IPS-15b (cell line): ENCODE data around the gene NMT1.
A peak's percentile ranks its signal among the peaks of the same experiment; 100 is the strongest.

ENCODE experiments used
- H3K27me3 ChIP-seq: one replicate; pipeline ENCODE4 v1.6.1; 2013; ENCODE audit warnings: low read length; ENCODE audit not compliant: control insufficient read depth, insufficient read depth
- H3K36me3 ChIP-seq: one replicate; pipeline ENCODE4 v1.6.1; 2013; ENCODE audit warnings: low read length; ENCODE audit not compliant: control insufficient read depth, insufficient read depth
- H3K4me1 ChIP-seq: one replicate; pipeline ENCODE4 v1.6.1; 2013; ENCODE audit warnings: mild to moderate bottlenecking, low read length; ENCODE audit not compliant: control insufficient read depth, insufficient read depth
- H3K4me3 ChIP-seq: one replicate; pipeline ENCODE4 v1.5.1; 2013; ENCODE audit warnings: low read depth, low read length
- H3K9ac ChIP-seq: one replicate; pipeline ENCODE4 v1.6.1; 2013; ENCODE audit warnings: low read depth, mild to moderate bottlenecking, low read length
- H3K9me3 ChIP-seq: one replicate; pipeline ENCODE4 v1.6.1; 2013; ENCODE audit warnings: mild to moderate bottlenecking, low read length; ENCODE audit not compliant: control insufficient read depth, insufficient read depth

Gene NMT1

GRCh38 chr17:45060797-45061605, at the start of gene NMT1:
TSS of gene NMT1 (plus strand) at chr17:45061317. CDS start at chr17:45061330, 13 bp downstream.
- H3K4me3 ChIP-seq, result peak within 1 kb of the TSS; percentile 98
- no peaks in the 10 kb centered on the region for H3K27me3 ChIP-seq
- H3K4me1 ChIP-seq, result peaks cover 2% of the 10 kb centered on the region
- H3K9ac ChIP-seq, result peak within 1 kb of the TSS; percentile 82
- no peaks in the 10 kb centered on the region for H3K9me3 ChIP-seq
- no peaks in the 10 kb centered on the region for H3K36me3 ChIP-seq

DNA sequence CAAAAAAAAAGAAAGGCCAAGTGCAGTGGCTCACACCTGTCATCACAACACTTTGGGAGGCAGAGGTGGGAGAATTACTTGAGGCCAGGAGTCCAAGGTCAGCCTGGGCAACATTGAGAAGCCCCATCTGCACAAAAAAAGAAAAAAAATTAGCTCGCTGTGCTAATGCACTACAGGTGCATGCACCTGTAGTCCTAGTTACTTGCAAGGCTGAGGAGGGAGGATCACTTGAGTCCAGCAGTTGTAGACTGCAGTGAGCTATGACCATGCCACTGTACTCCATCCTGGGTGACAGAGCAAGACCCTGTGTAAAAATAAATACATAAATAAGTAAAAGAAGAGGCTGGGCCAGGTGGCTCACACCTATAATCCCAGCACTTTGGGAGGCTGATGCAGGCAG, 49.4 kb upstream of the NMT1 start:
- Histone ChIP-seq H3K27me3 (no peaks in the 10 kb centered on the region), H3K9me3 (no peaks in the 10 kb centered on the region), H3K4me1 (peaks cover 3% of the 10 kb centered on the region), H3K9ac (no peak overlapping the region), H3K36me3 (no peaks in the 10 kb centered on the region), H3K4me3 (no peak overlapping the region)

DNA sequence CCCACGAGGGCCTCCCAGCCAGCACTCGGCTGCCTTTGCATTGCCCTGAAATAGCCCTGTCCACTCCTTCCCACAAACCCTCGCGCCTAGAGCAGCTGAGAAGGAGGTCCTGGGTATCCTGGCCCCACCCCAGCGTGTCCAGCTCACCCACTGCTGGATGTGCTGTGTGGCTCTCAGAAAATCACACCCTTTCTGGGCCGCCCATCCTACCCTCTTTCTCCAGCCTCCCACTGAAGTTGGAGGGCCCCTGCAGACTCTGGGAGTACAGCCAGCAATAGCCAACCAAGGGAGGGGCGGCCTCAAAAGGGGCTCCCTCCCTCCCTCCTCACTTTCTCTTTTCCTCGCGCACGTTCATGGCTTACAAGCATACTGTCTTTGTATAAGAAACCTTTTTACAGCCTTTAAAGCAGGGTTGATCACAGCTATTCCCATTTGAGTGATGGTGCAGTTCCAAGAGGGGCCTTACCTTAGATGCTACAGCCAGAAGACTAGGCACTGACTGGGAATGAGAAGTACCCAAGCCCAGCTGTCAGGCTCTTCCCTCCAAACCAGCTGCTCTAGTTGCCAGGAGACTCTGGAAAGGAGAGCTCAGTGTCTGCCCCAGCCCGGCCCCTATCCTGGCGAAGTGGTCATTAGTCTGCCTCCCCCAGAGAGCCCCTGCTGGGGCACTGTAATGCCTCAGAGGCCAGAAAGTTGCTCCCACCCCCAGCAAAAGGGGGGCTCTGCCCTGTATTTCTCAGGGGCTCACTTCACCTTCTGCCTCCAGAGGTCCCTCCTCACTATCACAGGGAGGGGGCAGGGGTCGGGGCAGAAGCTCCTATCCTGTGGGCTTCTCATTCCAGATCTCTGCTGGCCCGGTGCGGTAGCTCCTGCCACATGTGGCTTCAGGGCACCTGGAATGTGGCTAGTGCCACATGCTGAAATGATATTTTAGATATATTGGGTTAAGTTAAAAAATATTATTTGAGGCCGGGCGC, 47.8 kb upstream of the NMT1 start:
- H3K36me3 ChIP-seq, result no peaks in the 10 kb centered on the region
- H3K9ac ChIP-seq, result no peak overlapping the region
- no peak overlapping the region for H3K4me3 ChIP-seq
- H3K27me3 ChIP-seq, result peaks cover 6% of the 10 kb centered on the region
- H3K9me3 ChIP-seq, result no peaks in the 10 kb centered on the region
- H3K4me1 ChIP-seq, result no peaks in the 10 kb centered on the region

DNA sequence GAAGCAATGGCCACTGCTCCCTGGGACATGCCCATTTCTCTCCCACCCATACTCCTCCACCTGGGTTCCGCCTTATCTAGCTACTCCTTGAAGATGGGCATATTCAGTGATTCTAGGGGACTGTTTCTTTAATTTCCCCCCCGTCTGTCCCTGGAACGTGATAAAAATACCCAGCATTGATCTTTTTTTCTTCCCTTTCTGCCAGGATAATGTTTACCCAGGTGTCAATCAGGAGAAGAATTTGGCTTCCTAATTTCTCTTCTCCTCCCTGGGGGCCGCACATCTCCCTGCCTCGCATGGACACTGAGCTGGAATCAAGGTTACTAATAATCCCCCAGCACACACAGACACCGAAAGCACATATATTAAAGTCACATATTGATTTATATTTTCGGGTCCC, 44.9 kb upstream of the NMT1 start:
- Histone ChIP-seq H3K36me3 (no peaks in the 10 kb centered on the region), H3K9ac (no peak overlapping the region), H3K4me1 (peaks cover 7% of the 10 kb centered on the region), H3K4me3 (no peak overlapping the region), H3K9me3 (no peaks in the 10 kb centered on the region), H3K27me3 (peaks cover 31% of the 10 kb centered on the region)

DNA sequence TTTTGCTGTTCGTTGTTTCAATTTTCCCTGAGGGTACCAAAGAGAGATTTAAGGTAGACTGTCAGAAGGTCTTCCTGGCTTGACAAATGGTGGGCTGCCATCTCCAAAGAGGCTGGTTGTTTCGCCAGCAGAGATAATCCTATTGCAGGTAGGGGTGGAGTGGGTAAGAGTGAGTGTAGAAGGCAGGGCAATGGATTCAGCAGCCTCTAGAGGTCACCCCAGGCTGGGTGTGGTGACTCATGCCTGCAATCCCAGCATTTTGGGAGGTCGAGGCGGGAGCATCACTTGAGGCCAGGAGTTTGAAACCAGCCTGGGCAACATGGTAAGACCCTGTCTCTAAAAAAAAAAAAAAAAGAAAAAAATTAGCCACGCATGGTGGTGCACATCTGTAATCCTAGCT, 44.3 kb upstream of the NMT1 start:
- H3K9ac ChIP-seq, result no peak overlapping the region
- peaks cover 11% of the 10 kb centered on the region for H3K4me1 ChIP-seq
- H3K36me3 ChIP-seq, result no peaks in the 10 kb centered on the region
- no peak overlapping the region for H3K4me3 ChIP-seq
- H3K9me3 ChIP-seq, result no peaks in the 10 kb centered on the region
- peaks cover 36% of the 10 kb centered on the region for H3K27me3 ChIP-seq

- Histone ChIP-seq H3K4me3 (peak overlapping the region; percentile 49), H3K36me3 (no peaks in the 10 kb centered on the region), H3K27me3 (peaks cover 38% of the 10 kb centered on the region), H3K4me1 (peaks cover 11% of the 10 kb centered on the region), H3K9me3 (no peaks in the 10 kb centered on the region), H3K9ac (no peak overlapping the region)
Measured at GRCh38 chr17:45018514-45018847, 42.6 kb upstream of the NMT1 start.

GRCh38 chr17:45018848-45019711, 42.0 kb upstream of the NMT1 start:
- Histone ChIP-seq H3K4me1 (peaks cover 11% of the 10 kb centered on the region), H3K4me3 (peak overlapping the region; percentile 49), H3K9ac (no peak overlapping the region)

GRCh38 chr17:45020354-45021138, 40.6 kb upstream of the NMT1 start:
- Histone ChIP-seq H3K4me1 (peaks cover 11% of the 10 kb centered on the region), H3K9me3 (no peaks in the 10 kb centered on the region), H3K4me3 (peak overlapping the region; percentile 59), H3K9ac (no peak overlapping the region), H3K36me3 (peaks cover 8% of the 10 kb centered on the region), H3K27me3 (peaks cover 38% of the 10 kb centered on the region)

More at GRCh38 chr17:45018848-45019711, 42.0 kb upstream of the NMT1 start:
- H3K27me3 ChIP-seq, result peaks cover 38% of the 10 kb centered on the region
- H3K36me3 ChIP-seq, result peaks cover 3% of the 10 kb centered on the region
- H3K9me3 ChIP-seq, result no peaks in the 10 kb centered on the region

DNA sequence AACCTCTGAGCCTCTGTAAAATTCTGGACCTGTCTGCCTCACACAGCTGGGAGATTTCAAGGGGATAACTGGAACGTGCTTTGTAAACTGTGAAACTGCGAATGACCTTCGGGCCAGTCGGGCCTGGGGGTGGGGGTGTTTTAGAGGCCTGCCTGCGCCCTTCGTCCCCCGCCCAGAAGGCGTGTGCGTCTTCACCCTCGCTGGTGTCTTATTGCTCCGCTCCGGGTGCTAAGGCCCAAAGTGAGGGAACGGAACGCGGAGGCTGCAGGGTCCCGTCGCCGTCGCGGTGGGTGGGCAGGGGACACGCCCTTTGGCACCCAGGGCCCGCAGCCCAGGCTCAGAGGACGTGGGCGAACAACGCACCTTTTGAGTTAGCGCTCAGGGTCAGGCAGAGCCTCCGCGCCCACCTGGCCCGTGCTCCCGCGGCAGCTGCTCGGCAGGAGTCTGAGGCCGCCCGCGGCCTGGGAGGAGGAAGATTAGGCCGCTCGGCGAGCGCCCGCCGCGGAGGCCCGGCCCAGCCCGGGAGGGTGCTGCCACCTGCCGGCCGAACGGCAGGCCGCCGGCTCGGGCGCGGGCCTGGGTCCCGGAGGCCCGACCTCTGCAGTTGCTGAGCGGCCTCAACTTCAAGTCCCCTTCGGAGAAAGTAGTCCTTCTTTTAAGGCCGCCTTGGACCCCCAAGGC, 39.4 kb upstream of the NMT1 start:
- H3K9me3 ChIP-seq, result no peaks in the 10 kb centered on the region
- H3K36me3 ChIP-seq, result peaks cover 8% of the 10 kb centered on the region
- H3K9ac ChIP-seq, result no peak overlapping the region
- peaks cover 11% of the 10 kb centered on the region for H3K4me1 ChIP-seq
- peaks cover 38% of the 10 kb centered on the region for H3K27me3 ChIP-seq
- peak overlapping the region; percentile 59 for H3K4me3 ChIP-seq

DNA sequence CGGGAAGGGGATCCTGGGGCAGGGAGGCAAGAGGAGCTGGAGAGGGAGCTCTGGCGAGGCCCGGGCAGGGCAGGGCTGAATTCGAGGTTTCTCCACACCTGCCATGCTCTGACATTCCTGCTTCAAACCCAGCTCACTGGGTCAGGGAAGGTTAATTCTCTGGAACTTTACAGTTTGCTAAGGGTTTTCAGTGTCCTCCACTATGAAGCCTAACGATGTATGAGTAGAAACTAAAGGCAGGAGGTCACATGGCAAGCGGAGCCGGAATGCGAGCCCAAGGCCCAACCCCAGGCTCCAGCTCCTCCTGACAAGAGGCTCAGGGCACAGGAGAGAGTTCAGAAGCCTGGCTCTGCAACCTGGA, 38.8 kb upstream of the NMT1 start:
- Histone ChIP-seq H3K9ac (no peak overlapping the region), H3K36me3 (peaks cover 8% of the 10 kb centered on the region), H3K4me3 (no peak overlapping the region)

More for the DNA sequence above, 38.8 kb upstream of the NMT1 start:
- peaks cover 38% of the 10 kb centered on the region for H3K27me3 ChIP-seq
- peaks cover 11% of the 10 kb centered on the region for H3K4me1 ChIP-seq
- H3K9me3 ChIP-seq, result no peaks in the 10 kb centered on the region
